Keratinocyte (primary cell): ENCODE measurements around the gene AGAP1. TPM values are rescaled to one million over a fixed set of nuclear protein-coding genes. Genes with fewer than 3 reads are reported as not detected.

Source experiments
- DNase-seq: peaks from one replicate; pipeline ENCODE4 v3.0.0-alpha.2; 2011; ENCODE audit warnings: low read depth, missing footprints, low spot score
- FAIRE-seq: peaks from 2 replicates; lab custom pipeline; 2011; peaks lifted over from hg19 to GRCh38; lab: Jason Lieb, UNC
- H2AFZ ChIP-seq: 2 replicates; pipeline ENCODE4 v1.6.0; 2012; ENCODE audit warnings: low read length, control low read depth, inconsistent platforms; ENCODE audit not compliant: control insufficient read depth
- H3K27ac ChIP-seq: 2 replicates; pipeline ENCODE4 v1.5.1; 2011; ENCODE audit warnings: low read length; ENCODE audit not compliant: control insufficient read depth, insufficient read depth
- H3K27me3 ChIP-seq: 3 replicates; pipeline ENCODE4 v1.6.0; 2011; ENCODE audit warnings: low read length; ENCODE audit not compliant: control insufficient read depth, insufficient read depth; ENCODE audit errors: extremely low read depth
- H3K36me3 ChIP-seq, 2 experiments: 2 replicates in 1 of 2; 3 replicates in 1 of 2; pipeline ENCODE4 v1.5.1; 2011; ENCODE audit warnings: low read length in 2 of 2, mild to moderate bottlenecking in 1 of 2; ENCODE audit not compliant: control insufficient read depth in 2 of 2, insufficient read depth in 2 of 2; ENCODE audit errors: extremely low read depth in 1 of 2
- H3K4me1 ChIP-seq: 3 replicates; pipeline ENCODE4 v1.5.1; 2011; ENCODE audit warnings: low read length; ENCODE audit not compliant: control insufficient read depth, insufficient read depth; ENCODE audit errors: extremely low read depth
- H3K4me2 ChIP-seq: 3 replicates; pipeline ENCODE4 v1.6.0; 2011; ENCODE audit warnings: low read depth, low read length; ENCODE audit not compliant: control insufficient read depth, insufficient read depth; ENCODE audit errors: extremely low read depth
- H3K4me3 ChIP-seq, 3 experiments: fragments of 200-600 bp in 1 of 3; sonication (generic) in 1 of 3; 2 replicates in 2 of 3; 3 replicates in 1 of 3; pipeline ENCODE4 v1.5.1; 2011 to 2016; ENCODE audit warnings: low read length in 3 of 3, mild to moderate bottlenecking in 3 of 3, control low read depth in 2 of 3, inconsistent platforms in 1 of 3, low read depth in 1 of 3, mixed read lengths in 1 of 3, mixed run types in 1 of 3, moderate library complexity in 1 of 3; ENCODE audit not compliant: control insufficient read depth in 2 of 3, insufficient read depth in 2 of 3; ENCODE audit errors: extremely low read depth in 1 of 3
- H3K79me2 ChIP-seq: 2 replicates; pipeline ENCODE4 v1.6.0; 2012; ENCODE audit warnings: low read length; ENCODE audit not compliant: control insufficient read depth, insufficient read depth
- H3K9ac ChIP-seq: 3 replicates; pipeline ENCODE4 v1.6.0; 2011; ENCODE audit warnings: low read length; ENCODE audit not compliant: control insufficient read depth, insufficient read depth; ENCODE audit errors: extremely low read depth
- H3K9me1 ChIP-seq: 3 replicates; pipeline ENCODE4 v1.6.0; 2011; ENCODE audit warnings: low read length; ENCODE audit not compliant: control insufficient read depth, insufficient read depth; ENCODE audit errors: extremely low read depth
- H3K9me3 ChIP-seq: 2 replicates; pipeline ENCODE4 v1.5.1; 2012; ENCODE audit warnings: low read depth, low read length; ENCODE audit not compliant: control insufficient read depth
- H4K20me1 ChIP-seq: 3 replicates; pipeline ENCODE4 v1.6.0; 2011; ENCODE audit warnings: low read length; ENCODE audit not compliant: control insufficient read depth, insufficient read depth; ENCODE audit errors: extremely low read depth
- CTCF ChIP-seq, 3 experiments: IDR thresholded peaks in 1 of 3; conservative IDR thresholded peaks in 1 of 3; optimal IDR thresholded peaks in 1 of 3; 2 replicates in 2 of 3; 3 replicates in 1 of 3; pipeline versions ENCODE3 to v1.5.1; 2011; ENCODE audit warnings: low read length in 3 of 3, mild to moderate bottlenecking in 3 of 3, moderate library complexity in 2 of 3, control low read depth in 1 of 3, inconsistent platforms in 1 of 3; ENCODE audit not compliant: insufficient read depth in 2 of 3; ENCODE audit errors: extremely low read depth in 1 of 3
- EZH2 ChIP-seq: IDR thresholded peaks from one replicate; pipeline ENCODE4 v1.6.1; 2012; ENCODE audit warnings: inconsistent platforms, mild to moderate bottlenecking, low read length, moderate library complexity
- dilution Hi-C: fragments of 300-500 bp; cut with MboI; formaldehyde crosslinking; loops from one replicate; pipeline ENCODE4 v1.7.0; 2020; ENCODE audit warnings: low sequenced_read_pairs; ENCODE audit not compliant: extremely low pct_ligation_motif_present
- polyA plus RNA-seq, 5 experiments: library from polyadenylated mRNA; depleted of rRNA in 3 of 5; stranded (reverse) in 3 of 5; stranded (forward) in 1 of 5; unstranded in 1 of 5; fragments of >200 nt; gene quantifications; 1 replicate in 1 of 5; 2 replicates in 3 of 5; 3 replicates in 1 of 5; pipeline versions ENCODE4 v1.2.1 to v1.2.3, GENCODE V29; 2011 to 2012; ENCODE audit warnings: missing spikeins in 2 of 5, low read depth in 1 of 5, low replicate concordance in 1 of 5

The AGAP1 gene
- polyA plus RNA-seq, 1 donor (not counting 4 experiments of a cell fraction or from before 2014, with no cell fraction given): 12.6 TPM

GRCh38 chr2:235575431-235575830 lies 81.6 kb downstream of the AGAP1 start:
- Histone ChIP-seq H3K27ac (no peak overlapping the region), H3K9me1 (peaks cover 2% of the 10 kb centered on the region), H3K79me2 (peaks cover 39% of the 10 kb centered on the region), H3K27me3 (no peaks in the 10 kb centered on the region), H3K4me3 (no peak overlapping the region), H2AFZ (no peak overlapping the region), H3K9me3 (no peaks in the 10 kb centered on the region), H3K36me3 (no peaks in the 10 kb centered on the region), H3K9ac (no peak overlapping the region), H4K20me1 (peaks cover 28% of the 10 kb centered on the region), H3K4me1 (peaks cover 10% of the 10 kb centered on the region), H3K4me2 (peak overlapping the region; percentile 27)
- dilution Hi-C loops: no loop called here
- DNase-seq (no peak), FAIRE-seq (peak; percentile 49)
- no peak for TF ChIP-seq CTCF (optimal IDR thresholded peaks at IDR 0.05 in 1 of 3, IDR thresholded peaks at IDR 0.05 in 1 of 3, conservative IDR thresholded peaks at IDR 0.05 in 1 of 3; ENCODE audit: extremely low read depth in 1 of 3, insufficient read depth in 2 of 3, low read length in 3 of 3)
- TF ChIP-seq EZH2: no peak

GRCh38 chr2:235575904-235576303 lies 82.1 kb downstream of the AGAP1 start:
- Histone ChIP-seq H3K27me3 (no peaks in the 10 kb centered on the region), H3K79me2 (peaks cover 42% of the 10 kb centered on the region), H3K36me3 (no peaks in the 10 kb centered on the region), H3K9ac (no peak overlapping the region), H4K20me1 (peaks cover 28% of the 10 kb centered on the region), H3K27ac (no peak overlapping the region), H3K9me1 (peaks cover 2% of the 10 kb centered on the region), H3K4me2 (peak overlapping the region; percentile 1), H2AFZ (no peak overlapping the region), H3K4me1 (peaks cover 10% of the 10 kb centered on the region), H3K9me3 (no peaks in the 10 kb centered on the region), H3K4me3 (no peak overlapping the region)
- no peak for DNase-seq
- dilution Hi-C loops: no loop called here
- TF ChIP-seq CTCF (optimal IDR thresholded peaks at IDR 0.05 in 1 of 3, IDR thresholded peaks at IDR 0.05 in 1 of 3, conservative IDR thresholded peaks at IDR 0.05 in 1 of 3; ENCODE audit: extremely low read depth in 1 of 3, insufficient read depth in 2 of 3, low read length in 3 of 3) (no peak), EZH2 (no peak)
- no peak for FAIRE-seq
